GM23338 (cell line): ENCODE data around the gene IRF2. TPM values are rescaled to one million over a fixed set of nuclear protein-coding genes. Genes with fewer than 3 reads are reported as not detected.

Source experiments
- ATAC-seq: fragments of 200-7000 bp; cut with Tn5 transposase; 3 replicates; pipeline ENCODE4 v1.9.1; 2020
- DNase-seq: peaks from one replicate; pipeline ENCODE4 v3.0.0-alpha.2; 2015; ENCODE audit warnings: low spot score
- H2AFZ ChIP-seq: fragments of 200-600 bp; sonication (generic); 2 replicates; pipeline ENCODE4 v1.8.0; 2016; ENCODE audit warnings: antibody characterized with exemption, mild to moderate bottlenecking, moderate library complexity
- H3F3A ChIP-seq: fragments of 200-600 bp; sonication (generic); replicated peaks from 2 replicates; pipeline ENCODE4 v1.8.0; 2017; ENCODE audit warnings: antibody characterized with exemption, mixed run types, low read depth
- H3K27ac ChIP-seq: fragments of 200-600 bp; sonication (generic); 2 replicates; pipeline ENCODE4 v1.6.1; 2016; ENCODE audit warnings: low read depth
- H3K27me3 ChIP-seq: fragments of 200-600 bp; sonication (generic); 2 replicates; pipeline ENCODE4 v1.8.0; 2016; ENCODE audit warnings: mild to moderate bottlenecking, mixed run types, moderate library complexity; ENCODE audit not compliant: insufficient read depth
- H3K36me3 ChIP-seq: fragments of 200-600 bp; sonication (generic); 2 replicates; pipeline ENCODE4 v1.8.0; 2016; ENCODE audit warnings: mild to moderate bottlenecking; ENCODE audit not compliant: insufficient read depth
- H3K4me1 ChIP-seq: fragments of 200-600 bp; sonication (generic); 2 replicates; pipeline ENCODE4 v1.8.0; 2016; ENCODE audit warnings: mild to moderate bottlenecking, moderate library complexity; ENCODE audit not compliant: insufficient read depth
- H3K4me2 ChIP-seq: fragments of 200-600 bp; sonication (generic); 2 replicates; pipeline ENCODE4 v1.7.1; 2017; ENCODE audit warnings: mixed run types
- H3K4me3 ChIP-seq: fragments of 200-600 bp; sonication (generic); 2 replicates; pipeline ENCODE4 v1.6.1; 2016; ENCODE audit warnings: mixed run types
- H3K79me2 ChIP-seq: fragments of 200-600 bp; sonication (generic); replicated peaks from 2 replicates; pipeline ENCODE4 v1.8.0; 2017; ENCODE audit warnings: mild to moderate bottlenecking; ENCODE audit not compliant: insufficient read depth
- H3K9me2 ChIP-seq: fragments of 200-600 bp; sonication (generic); 2 replicates; pipeline ENCODE4 v1.8.0; 2017; ENCODE audit not compliant: insufficient read depth
- H4K20me1 ChIP-seq: fragments of 200-600 bp; sonication (generic); replicated peaks from 2 replicates; pipeline ENCODE4 v1.8.0; 2017; ENCODE audit warnings: mild to moderate bottlenecking; ENCODE audit not compliant: insufficient read depth
- H3K27ac Mint-ChIP-seq: 2 replicates; pipeline ENCODE4 v1.8.0; 2020; ENCODE audit warnings: inconsistent platforms, mild to moderate bottlenecking, moderate library complexity, mixed read lengths
- H3K27me3 Mint-ChIP-seq: 3 replicates; pipeline ENCODE4 v1.8.0; 2022; ENCODE audit warnings: low read depth, mild to moderate bottlenecking, moderate library complexity, mixed read lengths, inconsistent platforms; ENCODE audit not compliant: insufficient read depth, poor library complexity
- H3K36me3 Mint-ChIP-seq: 3 replicates; pipeline ENCODE4 v1.8.0; 2021; ENCODE audit warnings: low read depth, mild to moderate bottlenecking, inconsistent platforms, moderate library complexity, mixed read lengths
- H3K4me1 Mint-ChIP-seq: 3 replicates; pipeline ENCODE4 v1.8.0; 2020; ENCODE audit warnings: mild to moderate bottlenecking, inconsistent platforms, mixed read lengths
- H3K4me3 Mint-ChIP-seq: 3 replicates; pipeline ENCODE4 v1.8.0; 2021; ENCODE audit warnings: moderate library complexity, mild to moderate bottlenecking, inconsistent platforms, mixed read lengths
- H3K9me3 Mint-ChIP-seq: 3 replicates; pipeline ENCODE4 v1.8.0; 2020; ENCODE audit warnings: moderate library complexity, mild to moderate bottlenecking, inconsistent platforms, mixed read lengths
- CREB1 ChIP-seq: fragments of 250-450 bp; sonication (Bioruptor Pico); IDR thresholded peaks from 2 replicates; pipeline ENCODE4 v1.5.0; 2020; ENCODE audit warnings: low read depth, mild to moderate bottlenecking, moderate library complexity
- EZH2 ChIP-seq: fragments of 200-600 bp; sonication (generic); IDR thresholded peaks from one replicate; pipeline ENCODE4 v1.8.0; 2017; ENCODE audit warnings: antibody characterized with exemption, mild to moderate bottlenecking, low read depth; ENCODE audit not compliant: unreplicated experiment
- EZH2phosphoT487 ChIP-seq: fragments of 200-600 bp; sonication (generic); IDR thresholded peaks from one replicate; pipeline ENCODE4 v1.8.1; 2018; ENCODE audit warnings: antibody characterized with exemption; ENCODE audit not compliant: unreplicated experiment
- JUNB ChIP-seq: IDR thresholded peaks from one replicate; pipeline ENCODE4 v1.6.1; 2016; ENCODE audit warnings: antibody characterized with exemption; ENCODE audit not compliant: unreplicated experiment
- POLR2AphosphoS5 ChIP-seq: IDR thresholded peaks from 2 replicates; pipeline ENCODE4 v1.6.1; 2016; ENCODE audit warnings: antibody characterized with exemption, low read depth
- STAT1 ChIP-seq: IDR thresholded peaks from one replicate; pipeline ENCODE4 v1.6.1; 2016; ENCODE audit warnings: antibody characterized with exemption; ENCODE audit not compliant: unreplicated experiment
- ZNF114 ChIP-seq: fragments of 250-450 bp; sonication (Bioruptor Pico); IDR thresholded peaks from 2 replicates; pipeline ENCODE4 v1.5.0; 2020; ENCODE audit warnings: mild to moderate bottlenecking, moderate library complexity
- ZNF331 ChIP-seq: fragments of 250-450 bp; sonication (Bioruptor Pico); IDR thresholded peaks from 2 replicates; pipeline ENCODE4 v1.5.0; 2020; ENCODE audit warnings: low read depth, mild to moderate bottlenecking, moderate library complexity
- polyA plus RNA-seq: library from polyadenylated mRNA; unstranded; fragments of >200 nt; fragmentation: Nextera tagmentation; extraction: Ambion mirVana; gene quantifications from 2 replicates; pipeline ENCODE4 v1.2.1, GENCODE V29; 2016
- total RNA-seq: library from RNA; depleted of rRNA; stranded (reverse); fragments of >200 nt; shearing (Covaris generic); gene quantifications from 2 replicates; pipeline ENCODE4 v1.2.3, GENCODE V29; 2014
- TF ChIP-seq, protein P1 (sequence below): fragments of 250-450 bp; sonication (Bioruptor Pico); IDR thresholded peaks from 2 replicates; pipeline ENCODE4 v1.5.0; 2020; ENCODE audit warnings: mild to moderate bottlenecking, moderate library complexity
- TF ChIP-seq, protein P2 (sequence below), 2 experiments: fragments of 200-600 bp in 1 of 2; sonication (generic) in 1 of 2; conservative IDR thresholded peaks; 2 replicates each; pipeline versions ENCODE4 v1.5.1 to v1.6.1; 2016 to 2017; ENCODE audit warnings: antibody characterized with exemption in 2 of 2, low read depth in 2 of 2, mild to moderate bottlenecking in 2 of 2, moderate library complexity in 1 of 2
- TF ChIP-seq, protein P3 (sequence below): IDR thresholded peaks from one replicate; pipeline ENCODE4 v1.6.1; 2018; ENCODE audit warnings: antibody characterized with exemption; ENCODE audit not compliant: unreplicated experiment
- TF ChIP-seq, protein P4 (sequence below): IDR thresholded peaks from 2 replicates; pipeline ENCODE4 v1.6.1; 2016; ENCODE audit warnings: antibody characterized with exemption

IRF2 gene
- total and polyA plus RNA-seq, 2 experiments from 2014 or later: 14.7 to 15.0 TPM

DNA sequence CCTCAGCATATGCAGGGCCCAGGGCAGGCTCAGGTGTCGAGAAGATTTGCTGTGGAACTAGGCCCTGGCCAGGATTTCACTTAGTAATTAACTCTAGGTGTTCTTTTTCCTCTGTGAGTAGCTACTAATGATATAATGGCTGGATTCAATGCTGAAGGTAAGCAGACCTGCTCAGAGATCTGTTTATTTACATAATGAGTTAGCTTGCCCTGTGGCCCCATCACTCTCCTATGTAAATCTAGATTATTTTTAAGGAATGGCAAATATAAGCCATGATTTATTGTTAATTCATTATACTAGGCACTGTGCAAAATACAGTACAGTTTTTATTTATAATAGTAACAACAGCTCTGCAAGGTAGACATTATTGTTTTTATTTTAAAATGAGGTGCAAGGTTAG lies 117.2 kb downstream of the IRF2 start:
- no peak overlapping the region for H2AFZ ChIP-seq
- H3F3A ChIP-seq: no peaks in the 10 kb centered on the region
- no peaks in the 10 kb centered on the region for H3K9me2 ChIP-seq
- H3K79me2 ChIP-seq: no peaks in the 10 kb centered on the region
- Mint-ChIP-seq H3K36me3 (peaks cover 2% of the 10 kb centered on the region; the same call in 1 of the 3 replicates), H3K4me3 (no peak overlapping the region), H3K27ac (no peak overlapping the region), H3K27me3 (no peaks in the 10 kb centered on the region), H3K9me3 (no peaks in the 10 kb centered on the region), H3K4me1 (peaks cover 22% of the 10 kb centered on the region; the same call in 2 of the 3 replicates)
- H3K36me3 ChIP-seq: no peaks in the 10 kb centered on the region
- DNase-seq: no peak
- no peaks in the 10 kb centered on the region for H3K27me3 ChIP-seq
- H4K20me1 ChIP-seq: no peaks in the 10 kb centered on the region
- no peak overlapping the region for H3K4me3 ChIP-seq
- ATAC-seq: no peak
- H3K4me2 ChIP-seq: no peak overlapping the region
- H3K27ac ChIP-seq: no peak overlapping the region
- H3K4me1 ChIP-seq: peaks cover 16% of the 10 kb centered on the region
- TF ChIP-seq, protein P1, sequence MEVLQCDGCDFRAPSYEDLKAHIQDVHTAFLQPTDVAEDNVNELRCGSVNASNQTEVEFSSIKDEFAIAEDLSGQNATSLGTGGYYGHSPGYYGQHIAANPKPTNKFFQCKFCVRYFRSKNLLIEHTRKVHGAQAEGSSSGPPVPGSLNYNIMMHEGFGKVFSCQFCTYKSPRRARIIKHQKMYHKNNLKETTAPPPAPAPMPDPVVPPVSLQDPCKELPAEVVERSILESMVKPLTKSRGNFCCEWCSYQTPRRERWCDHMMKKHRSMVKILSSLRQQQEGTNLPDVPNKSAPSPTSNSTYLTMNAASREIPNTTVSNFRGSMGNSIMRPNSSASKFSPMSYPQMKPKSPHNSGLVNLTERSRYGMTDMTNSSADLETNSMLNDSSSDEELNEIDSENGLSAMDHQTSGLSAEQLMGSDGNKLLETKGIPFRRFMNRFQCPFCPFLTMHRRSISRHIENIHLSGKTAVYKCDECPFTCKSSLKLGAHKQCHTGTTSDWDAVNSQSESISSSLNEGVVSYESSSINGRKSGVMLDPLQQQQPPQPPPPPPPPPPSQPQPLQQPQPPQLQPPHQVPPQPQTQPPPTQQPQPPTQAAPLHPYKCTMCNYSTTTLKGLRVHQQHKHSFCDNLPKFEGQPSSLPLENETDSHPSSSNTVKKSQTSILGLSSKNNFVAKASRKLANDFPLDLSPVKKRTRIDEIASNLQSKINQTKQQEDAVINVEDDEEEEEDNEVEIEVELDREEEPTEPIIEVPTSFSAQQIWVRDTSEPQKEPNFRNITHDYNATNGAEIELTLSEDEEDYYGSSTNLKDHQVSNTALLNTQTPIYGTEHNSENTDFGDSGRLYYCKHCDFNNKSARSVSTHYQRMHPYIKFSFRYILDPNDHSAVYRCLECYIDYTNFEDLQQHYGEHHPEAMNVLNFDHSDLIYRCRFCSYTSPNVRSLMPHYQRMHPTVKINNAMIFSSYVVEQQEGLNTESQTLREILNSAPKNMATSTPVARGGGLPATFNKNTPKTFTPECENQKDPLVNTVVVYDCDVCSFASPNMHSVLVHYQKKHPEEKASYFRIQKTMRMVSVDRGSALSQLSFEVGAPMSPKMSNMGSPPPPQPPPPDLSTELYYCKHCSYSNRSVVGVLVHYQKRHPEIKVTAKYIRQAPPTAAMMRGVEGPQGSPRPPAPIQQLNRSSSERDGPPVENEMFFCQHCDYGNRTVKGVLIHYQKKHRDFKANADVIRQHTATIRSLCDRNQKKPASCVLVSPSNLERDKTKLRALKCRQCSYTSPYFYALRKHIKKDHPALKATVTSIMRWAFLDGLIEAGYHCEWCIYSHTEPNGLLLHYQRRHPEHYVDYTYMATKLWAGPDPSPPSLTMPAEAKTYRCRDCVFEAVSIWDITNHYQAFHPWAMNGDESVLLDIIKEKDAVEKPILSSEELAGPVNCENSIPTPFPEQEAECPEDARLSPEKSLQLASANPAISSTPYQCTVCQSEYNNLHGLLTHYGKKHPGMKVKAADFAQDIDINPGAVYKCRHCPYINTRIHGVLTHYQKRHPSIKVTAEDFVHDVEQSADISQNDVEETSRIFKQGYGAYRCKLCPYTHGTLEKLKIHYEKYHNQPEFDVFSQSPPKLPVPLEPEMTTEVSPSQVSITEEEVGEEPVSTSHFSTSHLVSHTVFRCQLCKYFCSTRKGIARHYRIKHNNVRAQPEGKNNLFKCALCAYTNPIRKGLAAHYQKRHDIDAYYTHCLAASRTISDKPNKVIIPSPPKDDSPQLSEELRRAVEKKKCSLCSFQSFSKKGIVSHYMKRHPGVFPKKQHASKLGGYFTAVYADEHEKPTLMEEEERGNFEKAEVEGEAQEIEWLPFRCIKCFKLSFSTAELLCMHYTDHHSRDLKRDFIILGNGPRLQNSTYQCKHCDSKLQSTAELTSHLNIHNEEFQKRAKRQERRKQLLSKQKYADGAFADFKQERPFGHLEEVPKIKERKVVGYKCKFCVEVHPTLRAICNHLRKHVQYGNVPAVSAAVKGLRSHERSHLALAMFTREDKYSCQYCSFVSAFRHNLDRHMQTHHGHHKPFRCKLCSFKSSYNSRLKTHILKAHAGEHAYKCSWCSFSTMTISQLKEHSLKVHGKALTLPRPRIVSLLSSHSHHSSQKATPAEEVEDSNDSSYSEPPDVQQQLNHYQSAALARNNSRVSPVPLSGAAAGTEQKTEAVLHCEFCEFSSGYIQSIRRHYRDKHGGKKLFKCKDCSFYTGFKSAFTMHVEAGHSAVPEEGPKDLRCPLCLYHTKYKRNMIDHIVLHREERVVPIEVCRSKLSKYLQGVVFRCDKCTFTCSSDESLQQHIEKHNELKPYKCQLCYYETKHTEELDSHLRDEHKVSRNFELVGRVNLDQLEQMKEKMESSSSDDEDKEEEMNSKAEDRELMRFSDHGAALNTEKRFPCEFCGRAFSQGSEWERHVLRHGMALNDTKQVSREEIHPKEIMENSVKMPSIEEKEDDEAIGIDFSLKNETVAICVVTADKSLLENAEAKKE (CRISPR knock-in tag): no peak
- TF ChIP-seq POLR2AphosphoS5: no peak
- TF ChIP-seq STAT1: no peak
- no peak for TF ChIP-seq JUNB
- TF ChIP-seq CREB1: no peak
- TF ChIP-seq EZH2phosphoT487: no peak
- TF ChIP-seq, protein P2, sequence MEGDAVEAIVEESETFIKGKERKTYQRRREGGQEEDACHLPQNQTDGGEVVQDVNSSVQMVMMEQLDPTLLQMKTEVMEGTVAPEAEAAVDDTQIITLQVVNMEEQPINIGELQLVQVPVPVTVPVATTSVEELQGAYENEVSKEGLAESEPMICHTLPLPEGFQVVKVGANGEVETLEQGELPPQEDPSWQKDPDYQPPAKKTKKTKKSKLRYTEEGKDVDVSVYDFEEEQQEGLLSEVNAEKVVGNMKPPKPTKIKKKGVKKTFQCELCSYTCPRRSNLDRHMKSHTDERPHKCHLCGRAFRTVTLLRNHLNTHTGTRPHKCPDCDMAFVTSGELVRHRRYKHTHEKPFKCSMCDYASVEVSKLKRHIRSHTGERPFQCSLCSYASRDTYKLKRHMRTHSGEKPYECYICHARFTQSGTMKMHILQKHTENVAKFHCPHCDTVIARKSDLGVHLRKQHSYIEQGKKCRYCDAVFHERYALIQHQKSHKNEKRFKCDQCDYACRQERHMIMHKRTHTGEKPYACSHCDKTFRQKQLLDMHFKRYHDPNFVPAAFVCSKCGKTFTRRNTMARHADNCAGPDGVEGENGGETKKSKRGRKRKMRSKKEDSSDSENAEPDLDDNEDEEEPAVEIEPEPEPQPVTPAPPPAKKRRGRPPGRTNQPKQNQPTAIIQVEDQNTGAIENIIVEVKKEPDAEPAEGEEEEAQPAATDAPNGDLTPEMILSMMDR (conservative IDR thresholded peaks at IDR 0.05; ENCODE audit: low read depth in 2 of 2): no peak
- TF ChIP-seq, protein P3, sequence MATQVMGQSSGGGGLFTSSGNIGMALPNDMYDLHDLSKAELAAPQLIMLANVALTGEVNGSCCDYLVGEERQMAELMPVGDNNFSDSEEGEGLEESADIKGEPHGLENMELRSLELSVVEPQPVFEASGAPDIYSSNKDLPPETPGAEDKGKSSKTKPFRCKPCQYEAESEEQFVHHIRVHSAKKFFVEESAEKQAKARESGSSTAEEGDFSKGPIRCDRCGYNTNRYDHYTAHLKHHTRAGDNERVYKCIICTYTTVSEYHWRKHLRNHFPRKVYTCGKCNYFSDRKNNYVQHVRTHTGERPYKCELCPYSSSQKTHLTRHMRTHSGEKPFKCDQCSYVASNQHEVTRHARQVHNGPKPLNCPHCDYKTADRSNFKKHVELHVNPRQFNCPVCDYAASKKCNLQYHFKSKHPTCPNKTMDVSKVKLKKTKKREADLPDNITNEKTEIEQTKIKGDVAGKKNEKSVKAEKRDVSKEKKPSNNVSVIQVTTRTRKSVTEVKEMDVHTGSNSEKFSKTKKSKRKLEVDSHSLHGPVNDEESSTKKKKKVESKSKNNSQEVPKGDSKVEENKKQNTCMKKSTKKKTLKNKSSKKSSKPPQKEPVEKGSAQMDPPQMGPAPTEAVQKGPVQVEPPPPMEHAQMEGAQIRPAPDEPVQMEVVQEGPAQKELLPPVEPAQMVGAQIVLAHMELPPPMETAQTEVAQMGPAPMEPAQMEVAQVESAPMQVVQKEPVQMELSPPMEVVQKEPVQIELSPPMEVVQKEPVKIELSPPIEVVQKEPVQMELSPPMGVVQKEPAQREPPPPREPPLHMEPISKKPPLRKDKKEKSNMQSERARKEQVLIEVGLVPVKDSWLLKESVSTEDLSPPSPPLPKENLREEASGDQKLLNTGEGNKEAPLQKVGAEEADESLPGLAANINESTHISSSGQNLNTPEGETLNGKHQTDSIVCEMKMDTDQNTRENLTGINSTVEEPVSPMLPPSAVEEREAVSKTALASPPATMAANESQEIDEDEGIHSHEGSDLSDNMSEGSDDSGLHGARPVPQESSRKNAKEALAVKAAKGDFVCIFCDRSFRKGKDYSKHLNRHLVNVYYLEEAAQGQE: no peak
- TF ChIP-seq, protein P4, sequence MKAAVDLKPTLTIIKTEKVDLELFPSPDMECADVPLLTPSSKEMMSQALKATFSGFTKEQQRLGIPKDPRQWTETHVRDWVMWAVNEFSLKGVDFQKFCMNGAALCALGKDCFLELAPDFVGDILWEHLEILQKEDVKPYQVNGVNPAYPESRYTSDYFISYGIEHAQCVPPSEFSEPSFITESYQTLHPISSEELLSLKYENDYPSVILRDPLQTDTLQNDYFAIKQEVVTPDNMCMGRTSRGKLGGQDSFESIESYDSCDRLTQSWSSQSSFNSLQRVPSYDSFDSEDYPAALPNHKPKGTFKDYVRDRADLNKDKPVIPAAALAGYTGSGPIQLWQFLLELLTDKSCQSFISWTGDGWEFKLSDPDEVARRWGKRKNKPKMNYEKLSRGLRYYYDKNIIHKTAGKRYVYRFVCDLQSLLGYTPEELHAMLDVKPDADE: no peak
- no peak for TF ChIP-seq EZH2
- TF ChIP-seq ZNF114 (CRISPR knock-in tag): no peak
- TF ChIP-seq ZNF331: no peak
